Diencephalon (tissue), 1 donor: ENCODE results near the gene ARHGEF12. TPM values are rescaled to one million over a fixed set of nuclear protein-coding genes. Genes with fewer than 3 reads are reported as not detected.
A peak's percentile ranks its signal among the peaks of the same experiment; 100 is the strongest.

Experiments used
- small RNA-seq: library from RNA; depleted of rRNA; stranded (forward); fragments of <200 nt; gene quantifications from one replicate; pipeline ENCODE3, GENCODE V24; 2014
- total RNA-seq: library from RNA; depleted of rRNA; stranded (reverse); fragments of >200 nt; gene quantifications from one replicate; pipeline ENCODE4 v1.2.3, GENCODE V29; 2014

ARHGEF12 gene, protein sequence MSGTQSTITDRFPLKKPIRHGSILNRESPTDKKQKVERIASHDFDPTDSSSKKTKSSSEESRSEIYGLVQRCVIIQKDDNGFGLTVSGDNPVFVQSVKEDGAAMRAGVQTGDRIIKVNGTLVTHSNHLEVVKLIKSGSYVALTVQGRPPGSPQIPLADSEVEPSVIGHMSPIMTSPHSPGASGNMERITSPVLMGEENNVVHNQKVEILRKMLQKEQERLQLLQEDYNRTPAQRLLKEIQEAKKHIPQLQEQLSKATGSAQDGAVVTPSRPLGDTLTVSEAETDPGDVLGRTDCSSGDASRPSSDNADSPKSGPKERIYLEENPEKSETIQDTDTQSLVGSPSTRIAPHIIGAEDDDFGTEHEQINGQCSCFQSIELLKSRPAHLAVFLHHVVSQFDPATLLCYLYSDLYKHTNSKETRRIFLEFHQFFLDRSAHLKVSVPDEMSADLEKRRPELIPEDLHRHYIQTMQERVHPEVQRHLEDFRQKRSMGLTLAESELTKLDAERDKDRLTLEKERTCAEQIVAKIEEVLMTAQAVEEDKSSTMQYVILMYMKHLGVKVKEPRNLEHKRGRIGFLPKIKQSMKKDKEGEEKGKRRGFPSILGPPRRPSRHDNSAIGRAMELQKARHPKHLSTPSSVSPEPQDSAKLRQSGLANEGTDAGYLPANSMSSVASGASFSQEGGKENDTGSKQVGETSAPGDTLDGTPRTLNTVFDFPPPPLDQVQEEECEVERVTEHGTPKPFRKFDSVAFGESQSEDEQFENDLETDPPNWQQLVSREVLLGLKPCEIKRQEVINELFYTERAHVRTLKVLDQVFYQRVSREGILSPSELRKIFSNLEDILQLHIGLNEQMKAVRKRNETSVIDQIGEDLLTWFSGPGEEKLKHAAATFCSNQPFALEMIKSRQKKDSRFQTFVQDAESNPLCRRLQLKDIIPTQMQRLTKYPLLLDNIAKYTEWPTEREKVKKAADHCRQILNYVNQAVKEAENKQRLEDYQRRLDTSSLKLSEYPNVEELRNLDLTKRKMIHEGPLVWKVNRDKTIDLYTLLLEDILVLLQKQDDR (N-terminal part only)
- total RNA-seq, result 216 TPM

DNA sequence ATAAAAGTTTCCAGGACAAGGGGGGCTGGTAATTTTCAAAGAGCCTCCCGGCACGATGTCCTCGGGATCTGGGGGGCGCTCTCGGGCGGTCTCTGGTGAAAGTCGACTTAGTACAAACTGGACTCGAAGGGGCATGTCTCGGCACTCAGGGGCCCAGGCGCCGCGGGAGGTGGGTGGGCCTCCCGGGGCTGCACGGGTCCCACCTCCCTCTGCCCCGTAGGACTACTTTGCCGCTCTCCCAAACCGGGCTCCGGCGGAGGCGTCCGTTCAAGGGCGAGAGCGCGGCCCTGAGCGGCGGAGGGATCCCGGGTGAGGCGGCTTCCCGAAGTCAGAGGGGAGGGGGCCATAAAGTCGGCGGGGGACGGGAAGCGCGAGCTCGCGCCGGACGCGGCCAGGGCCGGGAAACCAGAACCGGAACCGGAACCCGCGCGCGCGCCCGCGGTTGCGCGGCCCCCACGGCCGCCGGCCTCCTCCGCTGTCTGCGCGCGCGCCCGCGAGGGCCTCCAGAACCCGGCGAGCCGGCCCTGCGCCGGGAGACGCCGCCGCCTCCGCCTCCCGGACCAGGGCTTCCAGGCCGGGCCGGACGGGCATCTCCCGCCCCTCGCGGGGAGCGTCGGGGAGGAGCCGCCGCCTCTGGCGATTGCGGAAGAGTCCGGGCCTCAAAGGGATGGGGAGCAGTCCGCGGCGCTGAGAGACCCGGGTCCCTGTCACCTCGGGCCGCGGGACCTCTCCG lies at the start of gene ARHGEF12:
ARHGEF12 (plus strand) TSS at position 506 of the 733 bp plus-strand sequence. CDS start 831 bp downstream, outside the sequence.

GRCh38 chr11:120324932-120325810 lies 11.0 kb upstream of the ARHGEF12 start, which contains the start of gene TLCD5:
TLCD5 (plus strand) TSS chr11:120325299; CDS start chr11:120327442, 2,143 bp downstream.

GRCh38 chr11:120511116-120511819 lies 175.1 kb downstream of the ARHGEF12 start, which contains the start of gene GRIK4:
GRIK4 (plus strand) TSS chr11:120511748; CDS start chr11:120660319, 148,571 bp downstream.

Small RNAs within 50 kb of the gene (small RNA-seq; reads per million reads assigned to genes)
- gene RF00100, result 723 reads per million, percentile 98 among the genes with 10 or more reads in this experiment

Other genes starting within 250 kb of the ARHGEF12 start
- 0.46 TPM for gene TRIM29, start 198.3 kb upstream of the ARHGEF12 start, total RNA-seq
- gene OAF, start 125.4 kb upstream of the ARHGEF12 start, total RNA-seq, result 1.8 TPM
- gene POU2F3, start 96.3 kb upstream of the ARHGEF12 start, total RNA-seq, result 0.23 TPM
- gene TLCD5, start 11.1 kb upstream of the ARHGEF12 start, total RNA-seq, result 12.9 TPM
- gene GRIK4, start 175.3 kb downstream of the ARHGEF12 start, total RNA-seq, result 8.5 TPM